Neural crest cell (in vitro differentiated cells): ENCODE results near the gene PUM1. TPM values are rescaled to one million over a fixed set of nuclear protein-coding genes. Genes with fewer than 3 reads are reported as not detected.

Source experiments
- DNase-seq: peaks from one replicate; pipeline ENCODE4 v3.0.0; 2021; ENCODE audit warnings: low read depth, mixed read lengths, low spot score
- H3K27ac Mint-ChIP-seq: one replicate; pipeline ENCODE4 v1.8.0; 2021; ENCODE audit warnings: mild to moderate bottlenecking, mixed read lengths; ENCODE audit not compliant: unreplicated experiment
- H3K27me3 Mint-ChIP-seq: 2 replicates; pipeline ENCODE4 v1.8.0; 2021; ENCODE audit warnings: low read depth, mild to moderate bottlenecking, mixed read lengths
- H3K36me3 Mint-ChIP-seq: 2 replicates; pipeline ENCODE4 v1.8.0; 2021; ENCODE audit warnings: low read depth, mild to moderate bottlenecking, mixed read lengths
- H3K4me1 Mint-ChIP-seq: 2 replicates; pipeline ENCODE4 v1.8.0; 2021; ENCODE audit warnings: mixed read lengths
- H3K4me3 Mint-ChIP-seq: one replicate; pipeline ENCODE4 v1.8.0; 2021; ENCODE audit warnings: mild to moderate bottlenecking, mixed read lengths
- H3K9me3 Mint-ChIP-seq: 2 replicates; pipeline ENCODE4 v1.8.0; 2021; ENCODE audit warnings: mixed read lengths
- total RNA-seq: library from RNA; stranded (reverse); gene quantifications from 2 replicates; pipeline ENCODE4 v1.2.1, GENCODE V29; 2021
- TF ChIP-seq, protein P1 (sequence below): fragments of 200-600 bp; sonication (generic); conservative IDR thresholded peaks from 2 replicates; pipeline ENCODE4 v1.5.0; 2021; ENCODE audit warnings: antibody characterized with exemption, mild to moderate bottlenecking

Gene PUM1
- total RNA-seq, 1 donor from 2014 or later: 164 TPM

DNA sequence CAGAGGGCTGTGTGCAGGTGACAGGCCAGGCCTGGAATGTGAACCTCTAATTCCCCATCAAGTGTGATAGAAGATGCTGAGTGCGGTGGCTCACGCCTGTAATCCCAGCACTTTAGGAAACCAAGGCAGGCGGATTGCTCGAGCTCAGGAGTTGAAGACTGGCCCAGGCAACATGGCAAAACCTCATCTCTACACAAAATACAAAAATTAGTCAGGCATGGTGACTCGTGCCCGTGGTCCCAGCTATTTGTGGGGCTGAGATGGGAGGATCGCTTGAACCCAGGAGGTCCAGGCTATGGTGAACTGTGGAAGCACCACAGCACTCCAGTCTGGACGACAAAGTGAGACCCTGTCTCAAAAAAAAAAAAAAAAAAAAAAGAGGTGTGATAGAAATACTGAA, 40.1 kb upstream of the PUM1 start:
- Mint-ChIP-seq H3K9me3 (no peaks in the 10 kb centered on the region), H3K27me3 (no peaks in the 10 kb centered on the region), H3K4me3 (no peak overlapping the region)

DNA sequence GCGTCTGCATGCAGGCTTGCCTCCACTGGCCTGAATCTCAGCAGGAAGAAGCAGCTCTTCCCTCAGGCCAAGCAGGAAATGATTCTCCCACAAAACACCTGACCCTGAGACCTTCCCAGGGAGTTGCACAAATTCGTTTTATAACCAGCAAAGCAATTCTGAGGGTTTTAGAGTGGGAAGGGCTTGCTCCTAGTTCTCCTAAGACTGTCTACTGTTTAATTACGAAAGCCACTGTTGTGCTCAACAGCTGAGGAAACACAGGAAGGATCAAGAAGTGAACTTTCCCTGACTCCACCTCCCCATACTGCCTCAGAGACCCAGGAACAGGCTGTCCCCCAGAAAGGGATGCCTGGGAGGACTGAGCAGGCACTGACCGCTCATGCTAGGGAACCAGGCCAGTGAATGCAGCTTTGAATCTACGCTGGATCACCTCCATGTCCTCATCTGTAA, 37.0 kb upstream of the PUM1 start:
- Mint-ChIP-seq H3K4me1 (peaks cover 14% of the 10 kb centered on the region), H3K9me3 (no peaks in the 10 kb centered on the region), H3K36me3 (no peaks in the 10 kb centered on the region), H3K27ac (peak overlapping the region; percentile 68), H3K27me3 (no peaks in the 10 kb centered on the region), H3K4me3 (no peak overlapping the region)
- DNase-seq: no peak
- TF ChIP-seq, protein P1, sequence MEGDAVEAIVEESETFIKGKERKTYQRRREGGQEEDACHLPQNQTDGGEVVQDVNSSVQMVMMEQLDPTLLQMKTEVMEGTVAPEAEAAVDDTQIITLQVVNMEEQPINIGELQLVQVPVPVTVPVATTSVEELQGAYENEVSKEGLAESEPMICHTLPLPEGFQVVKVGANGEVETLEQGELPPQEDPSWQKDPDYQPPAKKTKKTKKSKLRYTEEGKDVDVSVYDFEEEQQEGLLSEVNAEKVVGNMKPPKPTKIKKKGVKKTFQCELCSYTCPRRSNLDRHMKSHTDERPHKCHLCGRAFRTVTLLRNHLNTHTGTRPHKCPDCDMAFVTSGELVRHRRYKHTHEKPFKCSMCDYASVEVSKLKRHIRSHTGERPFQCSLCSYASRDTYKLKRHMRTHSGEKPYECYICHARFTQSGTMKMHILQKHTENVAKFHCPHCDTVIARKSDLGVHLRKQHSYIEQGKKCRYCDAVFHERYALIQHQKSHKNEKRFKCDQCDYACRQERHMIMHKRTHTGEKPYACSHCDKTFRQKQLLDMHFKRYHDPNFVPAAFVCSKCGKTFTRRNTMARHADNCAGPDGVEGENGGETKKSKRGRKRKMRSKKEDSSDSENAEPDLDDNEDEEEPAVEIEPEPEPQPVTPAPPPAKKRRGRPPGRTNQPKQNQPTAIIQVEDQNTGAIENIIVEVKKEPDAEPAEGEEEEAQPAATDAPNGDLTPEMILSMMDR: no peak

More for the DNA sequence above, 40.1 kb upstream of the PUM1 start:
- TF ChIP-seq, protein P1: no peak
- Mint-ChIP-seq H3K27ac (no peak overlapping the region), H3K36me3 (no peaks in the 10 kb centered on the region), H3K4me1 (peaks cover 14% of the 10 kb centered on the region)
- no peak for DNase-seq

DNA sequence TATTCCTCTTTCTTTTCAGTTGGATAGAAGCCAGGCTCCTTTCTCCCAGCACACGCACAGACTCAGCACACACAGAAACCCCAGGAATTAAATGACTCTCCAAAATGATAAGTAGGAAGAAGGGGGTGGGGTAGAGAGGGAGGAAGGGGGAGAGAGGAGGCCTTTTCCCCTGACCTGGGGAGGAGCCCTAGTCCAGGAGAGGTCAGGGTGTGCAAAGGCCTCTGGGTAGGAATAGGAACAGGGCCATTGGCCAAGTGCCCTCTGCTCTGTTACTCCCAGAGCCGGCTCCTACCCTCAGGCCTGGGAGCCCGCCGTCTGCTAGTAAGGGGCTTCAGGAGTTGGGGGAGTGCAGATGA, 35.6 kb upstream of the PUM1 start:
- Mint-ChIP-seq H3K4me3 (no peak overlapping the region), H3K36me3 (no peaks in the 10 kb centered on the region), H3K27me3 (no peaks in the 10 kb centered on the region), H3K9me3 (no peaks in the 10 kb centered on the region), H3K27ac (no peak overlapping the region), H3K4me1 (peaks cover 14% of the 10 kb centered on the region)
- TF ChIP-seq, protein P1: no peak
- DNase-seq: no peak

DNA sequence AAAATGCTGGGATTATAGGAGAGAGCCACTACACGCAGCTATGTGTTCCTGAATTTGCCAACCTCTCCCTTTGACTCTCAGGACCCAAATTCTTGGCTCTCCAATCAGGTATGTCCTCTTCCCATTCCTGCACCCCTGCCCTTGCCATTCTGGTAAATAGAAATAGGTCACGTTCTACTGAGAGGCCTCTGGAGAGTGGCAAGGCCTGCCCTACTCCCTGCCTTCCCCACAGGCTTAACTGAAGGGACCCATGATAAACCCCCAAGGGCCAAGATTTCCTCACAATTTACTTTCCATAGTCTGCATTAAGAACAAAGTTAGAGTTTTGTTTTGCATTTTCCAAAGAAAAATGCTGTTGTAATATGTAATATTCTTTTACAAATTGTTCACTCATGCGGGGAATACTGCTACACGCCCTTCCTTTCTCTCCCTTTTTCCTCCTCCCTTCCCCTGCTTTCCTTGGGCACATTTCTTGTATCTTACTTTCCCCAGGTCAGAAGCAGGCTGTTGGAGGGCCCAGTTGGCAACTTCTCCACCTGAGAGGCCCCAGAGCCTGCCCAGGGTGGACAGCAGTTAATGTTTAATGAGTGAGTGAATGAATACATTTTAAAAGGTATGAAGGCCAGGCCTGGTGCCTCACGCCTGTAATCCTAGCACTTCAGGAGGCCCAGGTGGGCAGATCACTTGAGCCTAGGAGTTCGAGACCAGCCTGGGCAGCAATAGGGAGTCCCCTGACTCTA, 33.9 kb upstream of the PUM1 start:
- Mint-ChIP-seq H3K9me3 (no peaks in the 10 kb centered on the region), H3K4me3 (no peak overlapping the region), H3K36me3 (no peaks in the 10 kb centered on the region), H3K4me1 (peaks cover 14% of the 10 kb centered on the region), H3K27me3 (no peaks in the 10 kb centered on the region), H3K27ac (no peak overlapping the region)
- TF ChIP-seq, protein P1: no peak
- DNase-seq: no peak

DNA sequence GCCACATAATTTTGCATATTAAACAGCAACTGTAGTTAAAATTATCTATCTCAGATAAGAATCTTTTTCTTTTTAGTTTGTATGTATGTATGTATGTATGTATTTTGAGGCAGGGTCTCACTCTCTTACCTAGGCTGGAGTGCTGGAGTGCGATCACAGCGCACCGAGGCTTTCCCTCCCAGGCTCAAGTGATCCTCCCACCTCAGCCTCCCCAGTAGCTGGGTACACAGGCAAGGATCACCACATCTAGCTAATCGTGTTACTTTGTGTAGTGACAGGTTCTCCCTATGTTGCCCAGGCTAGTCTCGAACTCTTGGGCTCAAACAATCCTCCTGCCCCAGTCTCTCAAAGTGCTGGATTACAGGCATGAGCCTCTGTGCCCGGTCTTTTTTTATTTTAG, 30.5 kb upstream of the PUM1 start:
- H3K27ac Mint-ChIP-seq: no peak overlapping the region
- DNase-seq: no peak

More for the DNA sequence above, 30.5 kb upstream of the PUM1 start:
- Mint-ChIP-seq H3K9me3 (no peaks in the 10 kb centered on the region), H3K4me3 (no peak overlapping the region), H3K27me3 (no peaks in the 10 kb centered on the region), H3K36me3 (no peaks in the 10 kb centered on the region), H3K4me1 (peaks cover 5% of the 10 kb centered on the region)
- TF ChIP-seq, protein P1: no peak
